Stimulated activated CD8-positive, alpha-beta memory T cell treated with anti-CD3 and anti-CD28 coated beads, Interleukin-15, amount 100 ng/mL, for 48 hours (primary cell): ENCODE data around the gene ILKAP.

Experiments
- DNase-seq, 2 donors: peaks; one replicate each; pipeline ENCODE4 v3.0.0-alpha.2; 2020; ENCODE audit warnings: low read depth in 2 of 2

ILKAP gene

GRCh38 chr2:238150686-238151085 is 52.8 kb downstream of the ILKAP start:
- DNase-seq: no peak

GRCh38 chr2:238149841-238150572 is 53.5 kb downstream of the ILKAP start:
- DNase-seq: no peak

GRCh38 chr2:238148981-238149380 is 54.5 kb downstream of the ILKAP start:
- no peak for DNase-seq

GRCh38 chr2:238146884-238147544 is 56.5 kb downstream of the ILKAP start:
- no peak for DNase-seq

GRCh38 chr2:238145851-238146250 is 57.6 kb downstream of the ILKAP start:
- no peak for DNase-seq

GRCh38 chr2:238145046-238145445 is 58.4 kb downstream of the ILKAP start:
- DNase-seq: no peak

GRCh38 chr2:238144262-238144661 is 59.2 kb downstream of the ILKAP start:
- DNase-seq: no peak

GRCh38 chr2:238143239-238143951 is 60.1 kb downstream of the ILKAP start:
- DNase-seq: no peak

- no peak for DNase-seq
Measured at GRCh38 chr2:238142382-238143205, 60.9 kb downstream of the ILKAP start.

- no peak for DNase-seq
Measured at GRCh38 chr2:238141541-238142318, 61.8 kb downstream of the ILKAP start.

- no peak for DNase-seq
Measured at GRCh38 chr2:238140721-238141540, 62.6 kb downstream of the ILKAP start.

GRCh38 chr2:238140040-238140439 is 63.5 kb downstream of the ILKAP start:
- no peak for DNase-seq

- no peak for DNase-seq
Measured at GRCh38 chr2:238139196-238140039, 64.1 kb downstream of the ILKAP start.

GRCh38 chr2:238138331-238139195 is 64.9 kb downstream of the ILKAP start, which contains the start of gene KLHL30:
TSS of gene KLHL30 (plus strand) at chr2:238138668. CDS start at chr2:238140755, 2,087 bp downstream.
- DNase-seq: no peak

GRCh38 chr2:238137885-238138284 is 65.6 kb downstream of the ILKAP start:
- DNase-seq: no peak

- DNase-seq: no peak
Measured at GRCh38 chr2:238136820-238137537, 66.5 kb downstream of the ILKAP start.

GRCh38 chr2:238135601-238136150 is 67.8 kb downstream of the ILKAP start:
- no peak for DNase-seq
